ENCODE measurements around the gene ATAD2B. TPM values are rescaled to one million over a fixed set of nuclear protein-coding genes. Genes with fewer than 3 reads are reported as not detected.

Gene ATAD2B
- total and polyA plus RNA-seq, 2 of the 4 experiments (the other 2 are of a cell fraction), result 1.5 to 5.0 TPM

GRCh38 chr2:23901966-23902846 is 24.7 kb downstream of the ATAD2B start:
- Histone ChIP-seq H2AK9ac (replicated peaks; ENCODE audit: low read depth, low read length, poor library complexity) (no peak overlapping the region), H4K91ac (ENCODE audit: insufficient read depth, low read depth, low read length) (no peak overlapping the region), H3K9me1 (ENCODE audit: insufficient read depth, low read length) (peaks cover 9% of the 10 kb centered on the region), H3K27me3 (ENCODE audit: control insufficient read depth, insufficient read depth, low read length) (no peaks in the 10 kb centered on the region), H4K8ac (ENCODE audit: low read depth in 2 of 2, low read length in 2 of 2) (no peak overlapping the region; a peak in 1 of 4 replicates), H3K79me1 (ENCODE audit: low read depth in 1 of 2, low read length in 2 of 2) (peaks cover 22 to 49% of the 10 kb centered on the region in 2 experiments), H3K9ac (ENCODE audit: low read depth, low read length) (no peak overlapping the region), H3K4me3 (ENCODE audit: insufficient read depth, low read depth, low read length) (no peak overlapping the region), H2BK120ac (ENCODE audit: low read depth, low read length) (no peak overlapping the region), H2AK5ac (ENCODE audit: low read depth, low read length) (no peak overlapping the region), H3K56ac (ENCODE audit: extremely low read depth, insufficient read depth, low read length) (no peak overlapping the region), H3K27ac (ENCODE audit: insufficient read depth, low read length) (no peak overlapping the region), H3K4ac (ENCODE audit: low read depth, low read length) (no peak overlapping the region), H3K23ac (ENCODE audit: low read depth, low read length) (no peak overlapping the region), H3K18ac (ENCODE audit: low read depth, low read length) (no peak overlapping the region), H3K9me3 (ENCODE audit: control insufficient read depth, insufficient read depth, low read length) (no peaks in the 10 kb centered on the region), H3K4me2 (ENCODE audit: low read depth, low read length) (no peak overlapping the region), H3K14ac (replicated peaks; ENCODE audit: low read depth, low read length) (no peak overlapping the region), H3K36me3 (ENCODE audit: control insufficient read depth, insufficient read depth, low read length) (no peaks in the 10 kb centered on the region), H2BK20ac (ENCODE audit: low read depth, low read length) (no peak overlapping the region), H2BK5ac (ENCODE audit: low read depth, low read length, poor library complexity, severe bottlenecking) (no peak overlapping the region), H4K5ac (ENCODE audit: low read depth, low read length) (no peak overlapping the region), H3K4me1 (ENCODE audit: control insufficient read depth, insufficient read depth, low read length) (peaks cover 6% of the 10 kb centered on the region), H4K20me1 (ENCODE audit: insufficient read depth, low read length) (peaks cover 27% of the 10 kb centered on the region), H2BK15ac (ENCODE audit: low read depth, low read length) (no peak overlapping the region), H2AFZ (replicated peaks; ENCODE audit: low read length, poor library complexity) (no peak overlapping the region)
- DNase-seq, result peak; percentile 41
- dilution Hi-C loops (cut with HindIII; ENCODE audit: low sequenced_read_pairs, unreplicated experiment), result no loop called here
- no TSS peak for BruUV-seq (replicated peaks)
- in situ Hi-C loops (cut with MboI; ENCODE audit: low sequenced_read_pairs), result no loop called here
- CTCF ChIA-PET, result no interaction called here
- ATAC-seq (ENCODE audit: low read depth), result no peak
- TF ChIP-seq CEBPB (IDR thresholded peaks at IDR 0.05; ENCODE audit: low read depth, low read length) (peak; percentile 94), NFE2L2 (IDR thresholded peaks at IDR 0.05; ENCODE audit: low read depth, low read length) (no peak)
- intact Hi-C loops (cut with micrococcal nuclease), result no loop called here
- POLR2A ChIA-PET (ENCODE audit: unreplicated experiment), result no interaction called here
- WGBS, 2 experiments (ENCODE audit: extremely low coverage in 2 of 2, insufficient read length in 1 of 2), result no CpG with 5 or more reads among the region's 6 CpGs
